Testis (tissue), 3 donors: Measurements from ENCODE around the gene ADAM10. TPM values are rescaled to one million over a fixed set of nuclear protein-coding genes. Genes with fewer than 3 reads are reported as not detected.

Source experiments
- DNase-seq: peaks from one replicate; pipeline ENCODE4 v3.0.0-alpha.2; 2019
- H3K27ac ChIP-seq, 2 donors: fragments of 200-600 bp; sonication (generic); one replicate each; pipeline ENCODE4 v1.5.1; 2019
- H3K27me3 ChIP-seq: fragments of 200-600 bp; sonication (generic); one replicate; pipeline ENCODE4 v1.5.1; 2019
- H3K36me3 ChIP-seq: fragments of 200-600 bp; sonication (generic); one replicate; pipeline ENCODE4 v1.5.1; 2017; ENCODE audit warnings: low read depth; ENCODE audit errors: missing control alignments
- H3K4me1 ChIP-seq: fragments of 200-600 bp; sonication (generic); one replicate; pipeline ENCODE4 v1.5.1; 2019
- H3K4me3 ChIP-seq, 2 donors: fragments of 200-600 bp; sonication (generic); one replicate each; pipeline ENCODE4 v1.5.1; 2017 to 2019
- H3K9me3 ChIP-seq: fragments of 200-600 bp; sonication (generic); one replicate; pipeline ENCODE4 v1.5.1; 2017
- POLR2A ChIP-seq: fragments of 450-650 bp; IDR thresholded peaks from one replicate; pipeline ENCODE4 v1.6.1; 2017; ENCODE audit warnings: antibody characterized with exemption, mild to moderate bottlenecking, moderate library complexity
- WGBS, 2 donors: methylation state at CpG; one replicate each; pipeline ENCODE4 v1.1.5; 2018; 5-methylcytosine and 5-hydroxymethylcytosine counted together
- intact Hi-C: fragments of 100-400 bp; cut with DNase I; formaldehyde crosslinking; loops from one replicate; pipeline ENCODE4 v1.15.1; 2023; ENCODE audit warnings: low total_unique reads
- polyA plus RNA-seq: library from polyadenylated mRNA; stranded (reverse); fragments of 350-450 nt; fragmentation: Illumina TruSeq; extraction: RNeasy Lipid Tissue Mini Kit (QIAGEN cat#74804); gene quantifications from one replicate; pipeline ENCODE4 v1.2.3, GENCODE V29; 2014; ENCODE audit warnings: low read depth, low replicate concordance; ENCODE audit not compliant: insufficient read depth
- total RNA-seq, 2 donors: library from RNA; depleted of rRNA; stranded (reverse); fragments of >200 nt; gene quantifications; one replicate each; pipeline ENCODE4 v1.2.3, GENCODE V29; 2016
- TF ChIP-seq, protein P1 (sequence below), 3 experiments: fragments of 450-650 bp in 2 of 3; fragments of 200-600 bp in 1 of 3; sonication (generic) in 1 of 3; IDR thresholded peaks; one replicate each; pipeline ENCODE4 v1.5.1; 2016 to 2019; ENCODE audit warnings: antibody characterized with exemption in 3 of 3, mild to moderate bottlenecking in 2 of 3, moderate library complexity in 1 of 3

The ADAM10 gene
- total and polyA plus RNA-seq, 3 donors from 2014 or later = 46.2 to 65.5 (median 58.7) TPM

DNA sequence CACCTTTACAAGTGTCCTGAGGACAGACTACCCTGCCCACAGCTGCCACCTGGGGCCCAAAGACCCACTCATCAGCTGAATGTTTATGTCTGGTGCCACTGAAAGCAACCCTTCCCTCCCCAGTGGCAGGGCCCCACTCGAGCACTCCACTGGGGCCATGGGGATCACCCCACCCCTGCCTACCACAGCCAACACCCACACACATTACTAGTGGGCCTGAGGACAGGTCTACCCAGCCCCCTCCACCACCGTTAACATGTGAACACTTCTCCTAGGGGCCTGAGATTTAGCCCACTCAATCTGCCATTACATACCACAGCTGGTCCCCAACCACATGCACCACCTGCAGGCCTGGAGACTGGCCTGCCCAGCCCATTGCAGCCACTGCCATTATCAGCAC, 52.3 kb downstream of the ADAM10 start:
- WGBS, 2 donors = 97 to 100% methylated on average over 1 to 2 of the region's 2 CpGs
- Histone ChIP-seq H3K36me3 (no peaks in the 10 kb centered on the region), H3K4me3 (no peak overlapping the region), H3K9me3 (no peaks in the 10 kb centered on the region), H3K27me3 (no peaks in the 10 kb centered on the region), H3K4me1 (no peaks in the 10 kb centered on the region), H3K27ac (no peak overlapping the region)
- DNase-seq = no peak
- intact Hi-C loops = no loop called here
- no peak for TF ChIP-seq POLR2A
- TF ChIP-seq, protein P1, sequence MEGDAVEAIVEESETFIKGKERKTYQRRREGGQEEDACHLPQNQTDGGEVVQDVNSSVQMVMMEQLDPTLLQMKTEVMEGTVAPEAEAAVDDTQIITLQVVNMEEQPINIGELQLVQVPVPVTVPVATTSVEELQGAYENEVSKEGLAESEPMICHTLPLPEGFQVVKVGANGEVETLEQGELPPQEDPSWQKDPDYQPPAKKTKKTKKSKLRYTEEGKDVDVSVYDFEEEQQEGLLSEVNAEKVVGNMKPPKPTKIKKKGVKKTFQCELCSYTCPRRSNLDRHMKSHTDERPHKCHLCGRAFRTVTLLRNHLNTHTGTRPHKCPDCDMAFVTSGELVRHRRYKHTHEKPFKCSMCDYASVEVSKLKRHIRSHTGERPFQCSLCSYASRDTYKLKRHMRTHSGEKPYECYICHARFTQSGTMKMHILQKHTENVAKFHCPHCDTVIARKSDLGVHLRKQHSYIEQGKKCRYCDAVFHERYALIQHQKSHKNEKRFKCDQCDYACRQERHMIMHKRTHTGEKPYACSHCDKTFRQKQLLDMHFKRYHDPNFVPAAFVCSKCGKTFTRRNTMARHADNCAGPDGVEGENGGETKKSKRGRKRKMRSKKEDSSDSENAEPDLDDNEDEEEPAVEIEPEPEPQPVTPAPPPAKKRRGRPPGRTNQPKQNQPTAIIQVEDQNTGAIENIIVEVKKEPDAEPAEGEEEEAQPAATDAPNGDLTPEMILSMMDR (IDR thresholded peaks at IDR 0.05) = no peak

DNA sequence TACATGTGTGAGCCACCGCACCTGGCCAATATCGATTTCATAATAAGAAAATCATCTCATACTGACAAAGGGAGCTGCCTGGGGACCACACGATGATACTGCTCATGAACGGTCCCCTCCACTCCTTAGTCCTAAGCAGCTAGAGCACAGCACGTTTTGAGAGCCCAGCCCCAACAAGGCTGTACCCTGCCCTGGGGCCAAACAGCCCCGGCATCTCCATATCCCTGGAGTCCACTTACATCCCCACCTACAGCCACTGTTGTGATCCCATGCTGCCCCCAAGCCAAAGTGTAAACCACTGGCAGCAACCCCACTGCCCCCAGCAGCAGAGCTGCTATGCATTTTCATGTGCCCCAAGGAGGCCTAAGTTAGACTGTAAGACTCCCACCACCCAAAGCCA, 52.8 kb downstream of the ADAM10 start:
- Histone ChIP-seq H3K9me3 (no peaks in the 10 kb centered on the region), H3K27me3 (no peaks in the 10 kb centered on the region), H3K27ac (no peak overlapping the region), H3K36me3 (no peaks in the 10 kb centered on the region), H3K4me1 (no peaks in the 10 kb centered on the region), H3K4me3 (no peak overlapping the region)
- no peak for DNase-seq
- intact Hi-C loops = no loop called here
- 91 to 100% methylated on average over 4 to 6 of the region's 6 CpGs for WGBS, 2 donors
- no peak for TF ChIP-seq POLR2A
- TF ChIP-seq, protein P1 (IDR thresholded peaks at IDR 0.05) = no peak

DNA sequence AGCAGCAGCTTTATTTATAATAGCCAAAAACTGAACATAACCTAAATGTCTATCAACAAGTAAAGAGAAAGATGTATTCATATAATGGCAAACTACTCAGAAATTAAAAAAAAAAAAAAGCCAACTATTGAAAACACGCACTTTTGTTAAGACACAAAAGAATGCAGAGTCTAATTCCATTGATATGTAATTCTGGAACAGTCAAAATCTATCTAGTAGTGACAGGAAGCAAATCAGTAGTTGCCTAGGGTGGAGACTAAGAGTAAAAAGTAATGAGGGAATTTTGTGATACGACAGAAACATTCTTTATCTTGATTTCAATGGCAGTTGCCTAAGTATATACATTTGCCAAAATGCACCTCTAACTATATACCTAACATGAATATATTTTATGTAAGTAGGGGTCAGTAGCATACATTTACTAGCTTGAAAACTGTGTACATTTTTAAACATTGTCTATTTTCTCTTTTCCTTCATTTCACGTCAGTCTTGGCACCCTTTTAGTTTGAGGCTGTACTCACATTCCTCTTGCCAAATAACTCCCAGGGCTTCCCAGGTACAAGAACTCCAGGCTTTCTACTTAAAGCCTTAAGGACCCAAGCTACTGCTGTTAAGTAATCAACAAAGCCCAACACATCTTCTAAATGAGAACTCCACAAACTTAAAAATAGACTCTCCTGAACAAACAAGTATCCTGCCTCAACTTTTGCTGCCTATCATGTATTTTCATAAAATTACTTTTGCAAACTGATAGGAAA, 54.7 kb downstream of the ADAM10 start:
- intact Hi-C loops = no loop called here
- 47 to 49% methylated on average over 3 of the region's 3 CpGs for WGBS, 2 donors
- Histone ChIP-seq H3K9me3 (no peaks in the 10 kb centered on the region), H3K36me3 (no peaks in the 10 kb centered on the region), H3K4me1 (no peaks in the 10 kb centered on the region), H3K27me3 (no peaks in the 10 kb centered on the region), H3K27ac (no peak overlapping the region), H3K4me3 (no peak overlapping the region)
- TF ChIP-seq, protein P1 (IDR thresholded peaks at IDR 0.05) = no peak
- TF ChIP-seq POLR2A = no peak
- no peak for DNase-seq

DNA sequence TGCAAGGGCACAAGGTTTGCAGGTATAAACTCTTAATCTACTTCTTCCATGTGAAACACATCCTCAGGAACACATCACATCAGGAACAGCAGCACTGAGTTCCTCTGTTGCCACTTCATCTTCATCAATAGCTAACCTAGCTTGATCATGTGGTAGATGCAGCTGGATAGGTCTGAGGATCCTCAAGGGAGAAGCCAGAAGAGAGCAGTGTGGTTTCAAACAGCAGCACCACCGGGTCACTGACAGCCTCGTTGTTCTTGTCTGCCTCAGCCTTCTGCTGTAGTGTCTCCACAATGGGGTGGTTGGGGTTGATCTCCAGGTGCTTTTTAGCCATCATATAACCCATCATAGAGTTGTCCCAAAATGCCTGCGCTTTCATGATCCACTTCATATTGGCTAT, 58.8 kb downstream of the ADAM10 start:
- Histone ChIP-seq H3K4me3 (no peak overlapping the region), H3K27ac (no peak overlapping the region), H3K4me1 (no peaks in the 10 kb centered on the region), H3K9me3 (no peaks in the 10 kb centered on the region), H3K36me3 (no peaks in the 10 kb centered on the region), H3K27me3 (no peaks in the 10 kb centered on the region)
- intact Hi-C loops = no loop called here
- 81 to 91% methylated on average over 3 of the region's 3 CpGs for WGBS, 2 donors
- no peak for DNase-seq
- no peak for TF ChIP-seq POLR2A
- TF ChIP-seq, protein P1 (IDR thresholded peaks at IDR 0.05) = no peak

DNA sequence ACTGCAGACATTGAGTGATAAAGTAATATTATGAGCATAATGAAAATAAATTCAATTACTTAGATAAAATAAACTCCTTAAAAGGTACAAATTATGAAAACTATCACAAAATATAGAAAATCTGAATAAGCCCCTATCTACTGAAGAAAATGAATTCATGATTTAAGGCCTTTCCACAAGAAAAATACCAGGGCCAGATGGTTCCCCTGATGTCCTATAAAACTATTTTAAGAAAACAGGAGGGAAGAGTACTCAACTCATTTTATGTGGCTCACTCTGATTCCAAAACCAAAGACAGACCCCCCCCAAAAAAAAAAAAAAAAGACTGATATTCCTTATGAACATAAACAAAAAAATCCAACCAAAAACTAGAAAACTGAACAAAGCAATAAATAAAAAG, 59.9 kb downstream of the ADAM10 start:
- H3K27ac ChIP-seq = no peak overlapping the region
- no peak for TF ChIP-seq POLR2A
- TF ChIP-seq, protein P1 (IDR thresholded peaks at IDR 0.05) = no peak
- no peaks in the 10 kb centered on the region for H3K27me3 ChIP-seq
- no peak for DNase-seq
- no peaks in the 10 kb centered on the region for H3K36me3 ChIP-seq
- H3K4me3 ChIP-seq = no peak overlapping the region
- intact Hi-C loops = no loop called here
- no peaks in the 10 kb centered on the region for H3K4me1 ChIP-seq
- H3K9me3 ChIP-seq = no peaks in the 10 kb centered on the region
